Bladder microvascular endothelial cell (primary cell): ENCODE data around the gene PCK1. TPM values are rescaled to one million over a fixed set of nuclear protein-coding genes. Genes with fewer than 3 reads are reported as not detected.

Source experiments
- total RNA-seq: library from RNA; depleted of rRNA; stranded (reverse); fragments of >200 nt; gene quantifications from 2 replicates; pipeline ENCODE4 v1.2.3, GENCODE V29; 2014

PCK1 gene
- not detected in 2 replicates for total RNA-seq

DNA sequence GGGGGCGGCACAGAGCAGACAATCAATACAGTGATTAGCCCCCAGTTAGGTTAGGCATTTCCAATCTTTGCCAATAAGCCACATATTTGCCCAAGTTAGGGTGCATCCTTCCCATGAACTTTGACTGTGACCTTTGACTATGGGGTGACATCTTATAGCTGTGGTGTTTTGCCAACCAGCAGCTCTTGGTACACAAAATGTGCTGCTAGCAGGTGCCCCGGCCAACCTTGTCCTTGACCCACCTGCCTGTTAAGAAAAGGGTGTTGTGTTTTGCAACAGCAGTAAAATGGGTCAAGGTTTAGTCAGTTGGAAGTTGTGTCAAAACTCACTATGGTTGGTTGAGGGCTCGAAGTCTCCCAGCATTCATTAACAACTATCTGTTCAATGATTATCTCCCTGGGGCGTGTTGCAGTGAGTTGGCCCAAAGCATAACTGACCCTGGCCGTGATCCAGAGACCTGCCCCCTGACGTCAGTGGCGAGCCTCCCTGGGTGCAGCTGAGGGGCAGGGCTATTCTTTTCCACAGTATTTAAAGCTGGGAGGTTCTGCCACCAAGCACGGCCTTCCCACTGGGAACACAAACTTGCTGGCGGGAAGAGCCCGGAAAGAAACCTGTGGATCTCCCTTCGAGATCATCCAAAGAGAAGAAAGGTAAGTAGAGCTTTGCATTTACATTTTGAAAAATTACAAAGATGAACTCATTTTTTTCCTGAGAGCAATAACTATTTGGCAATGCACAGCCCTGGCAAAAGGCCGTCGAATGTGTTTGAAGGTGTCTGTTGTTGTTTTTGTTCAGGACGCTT, at the start of gene PCK1:
Gene PCK1, plus strand, starts transcription at position 557 of the 802 bp plus-strand sequence. CDS start 302 bp downstream, outside the sequence.

DNA sequence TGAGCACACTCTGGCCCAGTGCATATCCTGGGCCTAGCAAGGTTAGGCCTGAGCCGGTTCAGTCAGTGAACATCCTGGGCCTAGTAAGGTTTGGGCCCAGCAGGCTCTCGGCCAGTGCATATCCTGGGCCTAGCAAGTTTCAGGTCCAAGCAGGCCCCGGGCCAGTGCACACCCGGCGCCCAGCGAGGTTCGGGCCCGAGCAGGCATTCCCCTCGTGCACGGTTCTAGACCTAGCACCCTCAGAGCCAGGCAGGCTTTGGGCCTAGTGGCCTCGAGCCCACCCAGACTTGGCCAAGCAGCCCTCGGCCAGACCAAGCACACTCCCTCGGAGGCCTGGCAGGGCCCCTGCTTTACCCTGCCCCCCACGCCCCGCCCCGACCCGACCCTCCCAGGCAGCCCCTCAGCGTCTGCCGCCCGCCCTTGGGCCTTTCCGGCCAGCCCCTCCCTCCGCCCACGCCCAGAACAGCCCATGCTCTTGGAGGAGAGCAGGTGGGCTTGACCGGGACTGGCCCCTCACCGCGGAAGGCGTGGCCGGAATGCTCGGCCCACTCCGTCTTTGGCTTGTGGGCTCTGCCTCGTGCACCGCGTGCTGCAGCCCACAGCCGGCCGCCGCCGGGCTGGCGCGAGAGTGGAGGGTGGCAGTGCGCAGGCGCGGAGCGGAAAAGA, 36.3 kb upstream of the PCK1 start, which contains the start of gene CTCFL:
Gene CTCFL, minus strand, starts transcription at position 630 of the 666 bp plus-strand sequence. CDS start 935 bp downstream, outside the sequence.

Other genes with a start within 250 kb of the PCK1 start
- not detected in 2 replicates for gene SPO11, start 231.3 kb upstream of the PCK1 start, total RNA-seq
- gene RAE1, start 209.9 kb upstream of the PCK1 start, total RNA-seq, result 13.8 and 44.7 TPM in 2 replicates
- gene RBM38, start 169.7 kb upstream of the PCK1 start, total RNA-seq, result 13.4 and 25.2 TPM in 2 replicates
- not detected in 2 replicates for gene CTCFL, start 36.0 kb upstream of the PCK1 start, total RNA-seq
- gene ZBP1, start 59.3 kb downstream of the PCK1 start, total RNA-seq, result not detected in 2 replicates
- gene PMEPA1, start 148.9 kb downstream of the PCK1 start, total RNA-seq, result 1.3 and 4.2 TPM in 2 replicates